ENCODE measurements around the gene ASPG. TPM values are rescaled to one million over a fixed set of nuclear protein-coding genes. Genes with fewer than 3 reads are reported as not detected.
A peak's percentile ranks its signal among the peaks of the same experiment; 100 is the strongest.

ASPG gene
- total RNA-seq, 1 experiment from 2014 or later: 0.51 TPM

DNA sequence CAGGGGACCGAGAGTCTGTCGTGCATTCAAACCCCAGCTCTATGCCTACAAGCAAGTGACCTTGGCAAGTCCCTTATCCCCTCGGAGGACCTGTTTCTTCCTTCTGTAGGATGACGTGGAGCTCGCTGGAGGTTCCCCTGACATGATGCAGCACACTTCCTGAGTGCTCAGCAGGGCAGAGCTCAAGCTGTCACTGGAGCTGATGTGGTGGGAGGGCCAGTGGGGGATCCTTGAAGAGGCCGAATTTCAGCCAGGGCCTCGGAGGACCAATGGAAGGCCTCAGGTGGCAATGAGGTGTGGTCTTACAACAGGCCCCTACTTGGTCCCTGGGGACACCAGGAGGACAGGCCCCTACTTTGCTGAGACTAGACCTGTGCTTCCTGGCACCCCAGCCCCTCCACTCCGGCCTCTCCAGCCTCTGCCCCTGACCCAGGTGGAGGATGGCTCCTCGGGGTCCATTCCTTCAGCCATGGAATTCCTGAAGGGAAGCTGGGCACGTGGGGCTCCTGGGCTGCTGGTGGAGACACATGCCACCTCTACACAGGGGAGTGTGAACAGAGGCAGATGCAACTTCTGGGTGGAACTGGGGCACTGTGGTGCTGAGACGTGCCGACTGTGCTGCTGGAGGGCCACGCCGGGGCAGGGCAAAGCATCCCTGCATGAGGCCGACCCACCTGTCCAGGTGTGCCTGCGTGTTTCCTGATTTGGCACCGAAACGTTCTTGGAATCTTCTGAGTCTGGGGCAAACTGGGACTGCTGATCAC is 34.2 kb downstream of the ASPG start:
- Histone ChIP-seq H3K4me3 (no peak overlapping the region), H3K36me3 (no peaks in the 10 kb centered on the region), H3K4me1 (no peaks in the 10 kb centered on the region), H3K27ac (no peak overlapping the region), H3K27me3 (peaks cover 10% of the 10 kb centered on the region), H3K9me3 (replicated peaks) (peaks cover 7% of the 10 kb centered on the region; the same call in 1 of the 2 replicates)
- DNase-seq: no peak

DNA sequence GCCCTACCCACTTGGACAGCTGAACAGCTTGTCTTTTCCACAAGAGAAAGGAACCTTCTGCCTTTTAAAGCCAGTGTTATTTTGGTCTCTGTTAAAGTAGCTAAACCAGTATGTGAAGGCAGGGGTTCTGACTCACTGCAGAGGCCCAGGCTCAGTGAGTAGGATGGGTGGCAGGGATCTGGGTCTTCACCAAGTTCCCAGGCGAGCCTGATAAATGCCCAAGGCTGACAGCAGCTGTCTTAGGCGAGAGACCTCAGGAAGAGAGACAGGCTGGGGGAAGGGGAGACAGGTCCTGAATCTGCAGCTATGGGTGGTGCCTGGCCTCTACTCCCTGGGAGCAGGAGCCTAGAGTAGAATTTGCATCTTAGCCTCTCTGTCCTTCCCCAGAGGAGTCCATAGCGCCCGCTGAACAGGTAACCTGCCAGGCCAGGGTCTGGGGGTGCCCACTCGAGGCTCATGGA is 34.8 kb downstream of the ASPG start:
- H3K4me1 ChIP-seq: no peaks in the 10 kb centered on the region
- peaks cover 4% of the 10 kb centered on the region for H3K27me3 ChIP-seq
- H3K36me3 ChIP-seq: no peaks in the 10 kb centered on the region
- H3K9me3 ChIP-seq (replicated peaks): peaks cover 14% of the 10 kb centered on the region; the same call in 1 of the 2 replicates
- no peak overlapping the region for H3K4me3 ChIP-seq
- no peak for DNase-seq
- H3K27ac ChIP-seq: no peak overlapping the region

- no peak for DNase-seq
- H3K27me3 ChIP-seq: peaks cover 3% of the 10 kb centered on the region; the same call in 1 of the 2 replicates
- peaks cover 14% of the 10 kb centered on the region; the same call in 1 of the 2 replicates for H3K9me3 ChIP-seq (replicated peaks)
- H3K4me3 ChIP-seq: no peak overlapping the region
- H3K36me3 ChIP-seq: no peaks in the 10 kb centered on the region
- H3K27ac ChIP-seq: no peak overlapping the region
- no peaks in the 10 kb centered on the region for H3K4me1 ChIP-seq
Observed at GRCh38 chr14:104121142-104121541, 35.6 kb downstream of the ASPG start.

DNA sequence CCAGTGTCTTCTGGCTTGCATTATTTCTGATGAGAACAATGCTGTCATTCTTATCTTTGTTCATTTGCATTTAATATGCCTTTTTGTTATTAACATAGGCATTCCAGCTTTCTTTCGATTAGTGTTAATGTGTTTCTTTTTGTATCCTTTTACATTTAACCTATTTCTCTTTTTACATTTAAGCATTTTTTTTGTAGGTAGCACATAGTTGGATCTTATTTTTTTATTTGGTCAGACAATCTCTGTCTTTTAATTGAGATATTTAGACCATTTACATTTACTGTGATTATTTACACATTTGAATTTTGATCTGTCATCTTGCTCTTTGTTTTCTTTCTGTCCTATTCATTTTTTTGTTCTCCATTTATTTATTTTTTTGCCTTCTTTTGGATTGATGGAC is 38.4 kb downstream of the ASPG start:
- H3K4me3 ChIP-seq: no peak overlapping the region
- H3K4me1 ChIP-seq: no peaks in the 10 kb centered on the region
- no peak for DNase-seq
- H3K27me3 ChIP-seq: peaks cover 3% of the 10 kb centered on the region; the same call in 1 of the 2 replicates
- no peaks in the 10 kb centered on the region for H3K36me3 ChIP-seq
- no peak overlapping the region for H3K27ac ChIP-seq
- H3K9me3 ChIP-seq (replicated peaks): peaks cover 14% of the 10 kb centered on the region; the same call in 1 of the 2 replicates

GRCh38 chr14:104125011-104125410 is 39.5 kb downstream of the ASPG start:
- Histone ChIP-seq H3K27me3 (no peaks in the 10 kb centered on the region), H3K27ac (no peak overlapping the region), H3K36me3 (no peaks in the 10 kb centered on the region), H3K4me3 (no peak overlapping the region), H3K9me3 (replicated peaks) (peaks cover 14% of the 10 kb centered on the region; the same call in 1 of the 2 replicates), H3K4me1 (no peaks in the 10 kb centered on the region)
- DNase-seq: no peak

GRCh38 chr14:104126753-104127152 is 41.3 kb downstream of the ASPG start:
- Histone ChIP-seq H3K4me3 (no peak overlapping the region), H3K27ac (no peak overlapping the region), H3K9me3 (replicated peaks) (peaks cover 14% of the 10 kb centered on the region; the same call in 1 of the 2 replicates), H3K4me1 (no peaks in the 10 kb centered on the region), H3K36me3 (no peaks in the 10 kb centered on the region), H3K27me3 (no peaks in the 10 kb centered on the region)
- DNase-seq: no peak

DNA sequence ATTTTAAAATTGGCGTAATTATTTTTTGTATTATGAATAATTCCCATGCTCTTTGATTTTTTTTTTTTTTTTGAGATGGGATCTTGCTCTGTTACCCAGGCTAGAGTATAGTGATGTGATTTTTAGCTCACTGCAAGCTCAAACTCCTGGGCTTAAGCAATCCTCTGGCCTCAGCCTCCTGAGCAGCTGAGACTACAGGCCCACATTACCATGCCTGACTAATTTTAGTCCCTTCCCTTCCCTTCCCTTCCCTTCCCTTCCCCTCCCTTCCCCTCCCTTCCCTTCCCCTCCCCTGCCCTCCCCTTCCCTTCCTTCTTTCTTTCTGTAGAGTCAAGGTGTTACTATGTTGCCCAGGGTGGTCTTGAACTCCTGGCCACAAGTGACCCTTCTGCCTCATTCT is 43.5 kb downstream of the ASPG start:
- Histone ChIP-seq H3K27ac (no peak overlapping the region), H3K36me3 (no peaks in the 10 kb centered on the region), H3K4me3 (no peak overlapping the region), H3K9me3 (replicated peaks) (peaks cover 8% of the 10 kb centered on the region; the same call in 1 of the 2 replicates), H3K4me1 (peaks cover under 1% of the 10 kb centered on the region; the same call in 1 of the 2 replicates), H3K27me3 (no peaks in the 10 kb centered on the region)
- no peak for DNase-seq

- H3K4me1 ChIP-seq: peaks cover 6% of the 10 kb centered on the region; the same call in 1 of the 2 replicates
- H3K4me3 ChIP-seq: no peak overlapping the region
- no peaks in the 10 kb centered on the region for H3K36me3 ChIP-seq
- no peak overlapping the region for H3K27ac ChIP-seq
- no peaks in the 10 kb centered on the region for H3K27me3 ChIP-seq
- H3K9me3 ChIP-seq (replicated peaks): peaks cover 8% of the 10 kb centered on the region; the same call in 1 of the 2 replicates
- no peak for DNase-seq
Observed at GRCh38 chr14:104129556-104129955, 44.1 kb downstream of the ASPG start.

- no peaks in the 10 kb centered on the region; the same call in 1 of the 2 replicates for H3K9me3 ChIP-seq (replicated peaks)
- H3K4me1 ChIP-seq: peaks cover 13% of the 10 kb centered on the region; the same call in 1 of the 2 replicates
- no peak overlapping the region for H3K4me3 ChIP-seq
- no peaks in the 10 kb centered on the region for H3K27me3 ChIP-seq
- peak; percentile 68 to 85 for DNase-seq
- no peak overlapping the region for H3K27ac ChIP-seq
- H3K36me3 ChIP-seq: no peaks in the 10 kb centered on the region
Observed at GRCh38 chr14:104130974-104131651, 45.6 kb downstream of the ASPG start.

GRCh38 chr14:104131968-104132732 is 46.6 kb downstream of the ASPG start:
- Histone ChIP-seq H3K4me1 (peaks cover 13% of the 10 kb centered on the region; the same call in 1 of the 2 replicates), H3K4me3 (no peak overlapping the region), H3K27ac (no peak overlapping the region), H3K27me3 (no peaks in the 10 kb centered on the region), H3K9me3 (replicated peaks) (no peaks in the 10 kb centered on the region; the same call in 1 of the 2 replicates), H3K36me3 (no peaks in the 10 kb centered on the region)
- peak in 1 of 2 experiments; percentile 2 for DNase-seq

DNA sequence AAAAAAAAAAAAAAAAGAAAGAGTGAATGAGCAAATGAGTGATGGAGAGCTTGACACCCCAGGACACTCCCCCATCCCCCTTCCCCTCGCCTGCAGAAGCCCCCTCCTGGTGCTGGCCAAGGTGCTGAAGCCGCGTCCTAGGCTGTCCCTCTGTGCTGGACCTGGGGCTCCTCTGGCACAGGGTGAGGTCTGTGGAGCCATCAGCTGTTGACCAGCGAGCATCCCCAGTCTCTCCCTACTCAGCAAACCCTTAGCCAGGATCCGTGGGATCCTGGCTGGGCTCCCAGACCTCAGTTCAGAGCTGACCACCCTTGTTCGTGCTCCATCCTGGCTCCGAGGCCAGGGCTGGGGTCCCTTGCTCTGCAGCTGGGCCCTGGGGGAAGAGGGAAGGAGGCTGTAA is 47.5 kb downstream of the ASPG start:
- Histone ChIP-seq H3K4me3 (no peak overlapping the region), H3K9me3 (replicated peaks) (no peaks in the 10 kb centered on the region; the same call in 1 of the 2 replicates), H3K36me3 (no peaks in the 10 kb centered on the region), H3K27me3 (no peaks in the 10 kb centered on the region), H3K4me1 (peaks cover 13% of the 10 kb centered on the region; the same call in 1 of the 2 replicates), H3K27ac (no peak overlapping the region)
- DNase-seq: peak; percentile 61 to 67

- DNase-seq: peak in 1 of 2 experiments; percentile 2
- H3K4me3 ChIP-seq: no peak overlapping the region
- no peaks in the 10 kb centered on the region for H3K36me3 ChIP-seq
- no peaks in the 10 kb centered on the region; the same call in 1 of the 2 replicates for H3K9me3 ChIP-seq (replicated peaks)
- H3K27me3 ChIP-seq: no peaks in the 10 kb centered on the region
- no peak overlapping the region for H3K27ac ChIP-seq
- peaks cover 13% of the 10 kb centered on the region; the same call in 1 of the 2 replicates for H3K4me1 ChIP-seq
Observed at GRCh38 chr14:104133496-104133895, 48.0 kb downstream of the ASPG start.

DNA sequence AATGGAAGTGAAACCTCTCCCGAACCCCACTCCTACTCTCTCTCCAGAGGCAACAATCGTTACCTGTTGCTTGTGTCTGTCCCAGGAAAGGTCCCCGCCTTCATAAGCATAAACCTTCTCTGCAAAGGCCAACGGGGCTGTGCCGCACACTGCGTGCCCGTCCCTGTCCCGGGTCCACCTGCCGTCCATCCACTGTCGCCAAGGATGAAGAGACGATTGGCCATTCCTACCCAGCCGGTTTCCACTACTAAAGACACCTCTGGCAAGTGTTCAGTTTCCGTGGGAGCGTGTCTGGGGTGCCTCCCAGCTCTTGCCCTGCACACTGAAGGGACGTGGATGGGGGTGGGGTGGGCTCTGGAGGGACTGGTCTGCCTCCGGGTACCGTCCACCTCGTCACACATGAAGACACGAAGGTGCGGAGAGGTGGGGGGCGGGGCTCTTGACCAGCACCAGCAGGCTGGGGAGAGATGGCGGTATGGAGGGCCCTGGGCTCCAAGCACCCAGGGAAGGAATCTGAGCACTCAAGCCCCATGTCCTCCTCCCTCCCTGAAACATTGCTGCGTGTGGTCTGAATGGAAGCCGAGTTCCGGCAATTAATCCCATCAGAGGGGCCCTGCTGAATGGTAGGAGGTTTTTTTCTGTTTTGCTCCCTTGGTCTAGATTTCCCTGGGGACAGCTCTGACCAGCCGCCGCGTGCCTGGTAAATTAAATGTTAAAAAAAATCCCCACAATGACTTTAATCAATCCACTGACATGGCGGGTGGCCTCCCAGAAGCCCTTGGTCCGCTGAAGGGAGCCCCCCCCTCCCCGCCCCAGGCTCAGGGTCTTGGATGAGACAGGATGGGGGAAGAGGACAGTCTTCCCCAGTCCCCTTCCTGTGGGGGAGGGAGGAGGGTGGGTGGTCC is 48.8 kb downstream of the ASPG start:
- no peaks in the 10 kb centered on the region for H3K27me3 ChIP-seq
- no peaks in the 10 kb centered on the region; the same call in 1 of the 2 replicates for H3K9me3 ChIP-seq (replicated peaks)
- peaks cover 13% of the 10 kb centered on the region; the same call in 1 of the 2 replicates for H3K4me1 ChIP-seq
- peak overlapping the region; percentile 7 for H3K4me3 ChIP-seq
- peak; percentile 77 to 91 for DNase-seq
- no peaks in the 10 kb centered on the region for H3K36me3 ChIP-seq
- peak overlapping the region; percentile 30 for H3K27ac ChIP-seq
